Mammary epithelial cell (primary cell): ENCODE data around the gene MSANTD2.

Experiments used
- CTCF ChIP-seq, 2 donors: IDR thresholded peaks in 1 of 2; conservative IDR thresholded peaks in 1 of 2; 2 replicates each; pipeline ENCODE4 v1.5.1; 2011 to 2012; ENCODE audit warnings: inconsistent platforms in 2 of 2, low read length in 2 of 2, mild to moderate bottlenecking in 2 of 2, control low read depth in 1 of 2, low read depth in 1 of 2; ENCODE audit not compliant: insufficient read depth in 1 of 2; ENCODE audit errors: extremely low read depth in 1 of 2
- EZH2 ChIP-seq: IDR thresholded peaks from 2 replicates; pipeline ENCODE4 v1.6.1; 2012; ENCODE audit warnings: low read length, inconsistent platforms, borderline replicate concordance

- TF ChIP-seq CTCF (conservative IDR thresholded peaks at IDR 0.05 in 1 of 2, IDR thresholded peaks at IDR 0.05 in 1 of 2; ENCODE audit: extremely low read depth in 1 of 2, insufficient read depth in 1 of 2, low read depth in 1 of 2, low read length in 2 of 2), result no peak
- TF ChIP-seq EZH2, result no peak
Measured at GRCh38 chr11:124791626-124792341, 8.4 kb downstream of the MSANTD2 start.
